H9 (cell line): ENCODE measurements around the gene APLP2. TPM values are rescaled to one million over a fixed set of nuclear protein-coding genes. Genes with fewer than 3 reads are reported as not detected.

Experiments
- DNase-seq: peaks from one replicate; pipeline ENCODE4 v3.0.0-alpha.2; 2017
- H2AFZ ChIP-seq: one replicate; pipeline ENCODE4 v1.6.1; 2013; ENCODE audit warnings: mild to moderate bottlenecking, low read length, control low read depth, moderate library complexity
- H2AK5ac ChIP-seq: 2 replicates; pipeline ENCODE4 v1.6.1; 2013; ENCODE audit warnings: low read length, control low read depth, mixed read lengths; ENCODE audit not compliant: insufficient read length
- H2BK120ac ChIP-seq: one replicate; pipeline ENCODE4 v1.6.1; 2013; ENCODE audit warnings: low read depth, mild to moderate bottlenecking, low read length, control low read depth, inconsistent platforms; ENCODE audit not compliant: poor library complexity, severe bottlenecking
- H2BK12ac ChIP-seq: 2 replicates; pipeline ENCODE4 v1.6.1; 2013; ENCODE audit warnings: low read length, control low read depth, mixed read lengths, low read depth; ENCODE audit not compliant: insufficient read length
- H2BK15ac ChIP-seq: 2 replicates; pipeline ENCODE4 v1.6.1; 2013; ENCODE audit warnings: low read depth, low read length, control low read depth
- H2BK20ac ChIP-seq: one replicate; pipeline ENCODE4 v1.6.1; 2013; ENCODE audit warnings: low read depth, mild to moderate bottlenecking, low read length, control low read depth, inconsistent platforms; ENCODE audit not compliant: poor library complexity, severe bottlenecking
- H2BK5ac ChIP-seq: 2 replicates; pipeline ENCODE4 v1.6.1; 2013; ENCODE audit warnings: low read length, control low read depth, mixed read lengths; ENCODE audit not compliant: insufficient read length
- H3K14ac ChIP-seq: 2 replicates; pipeline ENCODE4 v1.6.1; 2013; ENCODE audit warnings: low read length, control low read depth; ENCODE audit not compliant: insufficient read depth
- H3K18ac ChIP-seq: 2 replicates; pipeline ENCODE4 v1.6.1; 2013; ENCODE audit warnings: low read depth, mild to moderate bottlenecking, mixed read lengths, low read length, control low read depth; ENCODE audit not compliant: insufficient read length
- H3K23ac ChIP-seq: 2 replicates; pipeline ENCODE4 v1.6.1; 2013; ENCODE audit warnings: low read length, control low read depth, mixed read lengths, low read depth; ENCODE audit not compliant: insufficient read length
- H3K23me2 ChIP-seq: 2 replicates; pipeline ENCODE4 v1.6.1; 2013; ENCODE audit warnings: low read depth, mild to moderate bottlenecking, mixed read lengths, low read length, control low read depth; ENCODE audit not compliant: insufficient read length, poor library complexity, severe bottlenecking
- H3K27ac ChIP-seq: 2 replicates; pipeline ENCODE4 v1.5.1; 2013; ENCODE audit warnings: low read length, control low read depth, mixed read lengths, low read depth; ENCODE audit not compliant: insufficient read length
- H3K27me3 ChIP-seq: 2 replicates; pipeline ENCODE4 v1.6.1; 2013; ENCODE audit warnings: low read length, control low read depth, inconsistent platforms; ENCODE audit not compliant: insufficient read depth
- H3K4ac ChIP-seq: 2 replicates; pipeline ENCODE4 v1.6.1; 2013; ENCODE audit warnings: low read depth, mild to moderate bottlenecking, control low read depth, inconsistent platforms, low read length, moderate library complexity
- H3K4me1 ChIP-seq: 2 replicates; pipeline ENCODE4 v1.6.1; 2013; ENCODE audit warnings: low read length, control low read depth, inconsistent platforms; ENCODE audit not compliant: insufficient read depth
- H3K4me2 ChIP-seq: 2 replicates; pipeline ENCODE4 v1.6.1; 2013; ENCODE audit warnings: low read length, control low read depth, mixed read lengths; ENCODE audit not compliant: insufficient read length, insufficient read depth
- H3K56ac ChIP-seq: 2 replicates; pipeline ENCODE4 v1.6.1; 2013; ENCODE audit warnings: low read depth, mild to moderate bottlenecking, mixed read lengths, low read length, control low read depth; ENCODE audit not compliant: insufficient read length
- H3K79me1 ChIP-seq: 2 replicates; pipeline ENCODE4 v1.6.1; 2013; ENCODE audit warnings: low read depth, mild to moderate bottlenecking, moderate library complexity, low read length, control low read depth, inconsistent platforms; ENCODE audit not compliant: insufficient read depth, poor library complexity, severe bottlenecking
- H3K79me2 ChIP-seq: 2 replicates; pipeline ENCODE4 v1.6.1; 2013; ENCODE audit warnings: low read length, control low read depth, inconsistent platforms; ENCODE audit not compliant: insufficient read depth
- H3K9ac ChIP-seq: 2 replicates; pipeline ENCODE4 v1.6.1; 2013; ENCODE audit warnings: low read length, control low read depth, mixed read lengths; ENCODE audit not compliant: insufficient read length; ENCODE audit errors: extremely low read depth
- H3K9me3 ChIP-seq: one replicate; pipeline ENCODE4 v1.6.1; 2013; ENCODE audit warnings: low read depth, low read length, inconsistent platforms; ENCODE audit not compliant: control insufficient read depth
- H3T11ph ChIP-seq: one replicate; pipeline ENCODE4 v1.6.1; 2013; ENCODE audit warnings: mild to moderate bottlenecking, low read length, control low read depth, inconsistent platforms
- H4K20me1 ChIP-seq: one replicate; pipeline ENCODE4 v1.6.1; 2013; ENCODE audit not compliant: control insufficient read depth, insufficient read length, insufficient read depth
- H4K5ac ChIP-seq: 2 replicates; pipeline ENCODE4 v1.6.1; 2013; ENCODE audit warnings: low read depth, mild to moderate bottlenecking, mixed read lengths, low read length, control low read depth; ENCODE audit not compliant: insufficient read length
- H4K8ac ChIP-seq: replicated peaks from 2 replicates; pipeline ENCODE4 v1.6.1; 2013; ENCODE audit warnings: low read length, control low read depth, mixed read lengths, low read depth; ENCODE audit not compliant: insufficient read length
- H4K91ac ChIP-seq: 2 replicates; pipeline ENCODE4 v1.6.1; 2013; ENCODE audit warnings: low read depth, mild to moderate bottlenecking, moderate library complexity, mixed read lengths, low read length, control low read depth; ENCODE audit not compliant: insufficient read length
- H3K27ac Mint-ChIP-seq, 3 experiments: 2 replicates in 2 of 3; 3 replicates in 1 of 3; pipeline ENCODE4 v1.8.0; 2020 to 2021; ENCODE audit warnings: mixed read lengths in 3 of 3, mild to moderate bottlenecking in 1 of 3, moderate library complexity in 1 of 3
- H3K27me3 Mint-ChIP-seq: 2 replicates; pipeline ENCODE4 v1.8.0; 2021; ENCODE audit warnings: low read depth, mild to moderate bottlenecking, moderate library complexity, mixed read lengths
- H3K36me3 Mint-ChIP-seq, 3 experiments: 2 replicates in 2 of 3; 3 replicates in 1 of 3; pipeline ENCODE4 v1.8.0; 2020 to 2021; ENCODE audit warnings: low read depth in 3 of 3, mixed read lengths in 3 of 3; ENCODE audit not compliant: insufficient read depth in 1 of 3
- H3K4me1 Mint-ChIP-seq, 2 experiments: 2 replicates each; pipeline ENCODE4 v1.8.0; 2020; ENCODE audit warnings: mixed read lengths in 2 of 2
- H3K4me3 Mint-ChIP-seq, 2 experiments: 2 replicates in 1 of 2; 3 replicates in 1 of 2; pipeline ENCODE4 v1.8.0; 2020 to 2021; ENCODE audit warnings: mild to moderate bottlenecking in 2 of 2, mixed read lengths in 2 of 2, moderate library complexity in 1 of 2
- H3K9me3 Mint-ChIP-seq, 2 experiments: 2 replicates in 1 of 2; 3 replicates in 1 of 2; pipeline ENCODE4 v1.8.0; 2020; ENCODE audit warnings: mild to moderate bottlenecking in 2 of 2, mixed read lengths in 2 of 2, moderate library complexity in 1 of 2
- CTCF ChIP-seq: fragments of 200-600 bp; sonication (generic); conservative IDR thresholded peaks from 3 replicates; pipeline ENCODE4 v1.8.0; 2021; ENCODE audit warnings: antibody characterized with exemption, mild to moderate bottlenecking
- WGBS: extraction: QIAGEN DNeasy Blood & Tissue Kit; methylation state at CpG from one replicate; pipeline ENCODE4 v1.1.7; 2013; ENCODE audit warnings: missing lambda C conversion rate, low lambda C conversion rate, mixed read lengths; ENCODE audit not compliant: insufficient read length; ENCODE audit errors: extremely low coverage; 5-methylcytosine and 5-hydroxymethylcytosine counted together
- total RNA-seq: library from RNA; stranded (reverse); gene quantifications from 2 replicates; pipeline ENCODE4 v1.2.1, GENCODE V29; 2021

Gene APLP2
- total RNA-seq, 1 experiment from 2014 or later, result 328 TPM

- Histone ChIP-seq H3K4me2 (no peak overlapping the region), H3K4ac (no peak overlapping the region), H3K18ac (no peak overlapping the region), H3K27me3 (no peaks in the 10 kb centered on the region), H3K4me1 (peaks cover 4% of the 10 kb centered on the region), H4K8ac (no peak overlapping the region), H3K79me1 (no peaks in the 10 kb centered on the region), H2BK5ac (no peak overlapping the region), H3K23me2 (no peaks in the 10 kb centered on the region), H4K20me1 (peaks cover 4% of the 10 kb centered on the region), H2BK15ac (no peak overlapping the region), H3K23ac (no peak overlapping the region), H3K56ac (no peak overlapping the region), H2BK120ac (no peak overlapping the region), H4K91ac (no peak overlapping the region), H2AK5ac (no peak overlapping the region), H3K9ac (no peak overlapping the region), H3K9me3 (no peaks in the 10 kb centered on the region), H2BK12ac (no peak overlapping the region), H2BK20ac (no peak overlapping the region), H3K79me2 (peaks cover 2% of the 10 kb centered on the region; the same call in 1 of the 2 replicates), H3K14ac (no peak overlapping the region), H2AFZ (no peak overlapping the region), H3K27ac (no peak overlapping the region), H4K5ac (no peak overlapping the region), H3T11ph (no peak overlapping the region)
- Mint-ChIP-seq H3K27me3 (no peaks in the 10 kb centered on the region), H3K4me1 (peaks cover 16 to 18% of the 10 kb centered on the region in 2 experiments), H3K36me3 (peaks cover 33 to 44% (median 43%) of the 10 kb centered on the region in 3 experiments; a peak in 6 of 7 replicates), H3K9me3 (no peaks in the 10 kb centered on the region), H3K4me3 (no peak overlapping the region), H3K27ac (peak overlapping the region in 1 of 3 experiments; percentile 84; a peak in 3 of 7 replicates)
- no peak for DNase-seq
- no peak for TF ChIP-seq CTCF
- no CpG with 5 or more reads among the region's 9 CpGs for WGBS
Observed at GRCh38 chr11:130118636-130119387, 49.1 kb downstream of the APLP2 start.
